ENCODE measurements around the gene POC1A.
"Not testable (repeated sequence)": the region's sequence is repeated elsewhere in the genome, so short reads cannot be mapped to it uniquely, and the experiment has no call there.

The POC1A gene

DNA sequence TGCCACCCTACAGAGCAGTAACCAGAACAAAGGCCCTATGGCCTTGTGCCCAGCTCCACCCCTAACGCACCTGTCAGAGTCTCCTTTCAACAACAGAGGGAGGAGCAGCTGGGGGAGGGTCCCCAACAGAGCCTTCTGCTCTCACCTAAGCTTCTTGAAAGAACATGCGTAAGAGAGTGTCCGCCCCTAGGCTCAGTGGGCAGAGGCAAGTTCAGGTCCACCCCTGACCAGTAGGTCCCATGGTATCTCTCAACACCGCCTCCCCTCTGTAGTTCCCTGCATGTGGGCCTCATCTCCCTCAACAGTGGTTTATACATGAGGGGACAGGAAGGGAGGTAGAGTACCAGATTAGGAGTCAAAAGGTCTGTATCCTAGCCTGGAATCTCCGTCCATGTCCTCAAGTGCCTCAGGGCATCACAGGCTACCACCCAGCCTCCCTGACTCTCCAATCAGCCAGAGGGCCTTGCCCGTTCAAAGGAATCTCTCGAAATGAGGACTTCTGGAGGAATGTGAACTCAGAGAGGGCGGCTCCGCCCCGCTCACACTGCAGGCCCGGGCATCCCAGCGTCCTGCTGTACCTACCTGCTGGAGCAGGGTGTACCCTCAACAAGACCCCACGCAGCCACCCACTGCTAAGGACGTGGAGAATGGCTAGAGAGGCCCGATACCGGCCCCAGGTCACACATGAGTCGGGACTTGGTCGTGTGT, 680 bp downstream of the POC1A start:
- DNase-seq (ENCODE audit: low read depth, low spot score) = no peak

GRCh38 chr3:52151991-52152390, 2.2 kb downstream of the POC1A start:
- DNase-seq (ENCODE audit: low read depth, low spot score) = not testable (repeated sequence)

GRCh38 chr3:52150860-52151259, 3.4 kb downstream of the POC1A start:
- DNase-seq (ENCODE audit: low read depth, low spot score) = no peak

DNA sequence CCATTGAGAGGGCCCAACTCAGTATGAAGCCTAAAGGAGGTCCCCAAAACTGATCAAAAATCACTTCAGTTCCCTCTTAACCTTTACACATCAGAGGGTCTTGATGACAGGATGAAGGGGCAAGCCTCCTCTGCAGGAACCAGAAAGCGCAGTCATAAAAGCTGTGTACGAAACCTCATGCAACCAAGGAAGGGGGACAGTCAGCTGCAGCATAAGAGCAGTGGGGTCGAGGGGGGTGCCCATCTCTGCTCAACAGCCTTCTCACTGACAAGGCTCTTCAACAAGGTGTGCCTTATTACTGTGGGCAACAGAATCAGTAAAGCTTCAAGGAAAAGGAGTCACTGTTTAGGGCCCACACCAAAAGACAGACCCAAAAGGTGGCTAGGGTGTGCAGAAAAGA, 3.9 kb downstream of the POC1A start:
- DNase-seq (ENCODE audit: low read depth, low spot score) = no peak

DNA sequence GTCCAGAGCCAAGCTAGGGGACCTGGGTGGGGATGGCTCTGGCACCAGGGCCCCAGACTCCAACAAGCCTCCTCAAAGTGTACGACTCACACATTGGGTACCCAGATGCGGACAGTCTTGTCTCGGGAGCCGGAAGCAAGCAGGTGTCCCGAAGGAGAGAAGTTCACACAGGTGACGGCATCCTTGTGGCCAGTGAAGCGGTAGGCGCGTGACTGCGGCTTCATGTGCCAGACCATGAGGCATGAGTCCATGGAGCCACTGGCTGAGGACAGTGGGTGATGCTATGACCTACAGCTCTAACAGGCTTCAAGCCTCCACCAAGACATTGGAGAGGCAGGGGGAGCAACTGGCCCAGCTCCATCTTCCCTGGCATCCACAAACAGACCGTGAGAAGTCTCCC, 4.5 kb downstream of the POC1A start:
- DNase-seq (ENCODE audit: low read depth, low spot score) = no peak

DNA sequence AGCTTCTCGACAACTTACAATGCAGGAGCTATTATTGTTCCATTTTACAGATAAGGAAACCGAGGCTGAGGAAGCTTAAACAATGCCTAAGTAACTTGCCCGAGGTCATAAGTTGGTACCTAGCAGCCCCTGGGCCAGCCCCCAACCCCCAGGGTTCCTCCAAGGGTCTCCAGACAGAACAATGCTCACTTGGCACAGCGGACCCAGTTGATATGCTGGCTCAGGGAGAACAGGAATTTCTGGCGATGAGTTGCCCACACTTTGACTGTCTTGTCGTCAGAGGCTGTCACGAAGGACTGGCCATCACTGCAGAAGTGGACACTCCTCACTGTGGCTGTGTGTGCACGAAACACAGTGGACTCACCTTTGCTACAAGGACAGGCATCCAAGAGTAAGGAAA, 5.2 kb downstream of the POC1A start:
- no peak for DNase-seq (ENCODE audit: low read depth, low spot score)

DNA sequence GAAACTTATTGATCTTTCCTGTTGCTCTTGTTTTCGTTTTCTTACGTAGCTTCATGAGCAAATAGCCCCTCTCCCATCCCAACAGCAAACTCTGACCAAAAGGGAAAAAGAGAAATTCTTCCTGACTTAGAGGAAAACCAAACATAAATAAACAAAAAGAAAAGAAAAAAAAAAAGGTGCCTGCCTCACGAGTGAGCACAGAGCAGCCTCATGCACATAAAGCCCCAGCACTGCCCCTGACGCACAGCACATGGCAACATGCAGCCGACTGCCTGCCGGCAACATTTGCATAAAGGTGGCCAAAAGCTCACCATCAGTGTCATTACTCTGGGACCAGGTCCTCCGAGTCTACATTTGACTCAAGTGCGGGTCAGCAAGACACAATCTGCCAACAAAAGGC, 6.4 kb downstream of the POC1A start:
- no peak for DNase-seq (ENCODE audit: low read depth, low spot score)

DNA sequence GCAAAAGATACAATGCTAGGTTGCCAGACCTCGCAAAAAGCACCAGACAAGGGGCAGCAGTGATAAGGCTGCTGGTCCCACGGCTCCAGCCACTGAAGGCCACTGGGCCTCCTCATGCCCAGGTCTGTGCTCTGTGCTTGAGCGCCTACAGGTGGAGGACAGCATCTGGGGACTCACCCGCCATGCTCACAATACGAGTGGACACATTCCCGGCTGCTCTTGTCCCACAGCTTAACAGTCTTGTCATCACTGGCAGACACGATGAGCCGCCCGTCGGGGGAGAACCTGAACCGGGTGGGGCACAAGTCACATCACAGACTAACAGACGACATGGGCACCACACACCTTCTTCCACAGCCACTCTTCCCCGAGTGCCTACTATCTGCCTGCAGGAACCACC, 7.4 kb downstream of the POC1A start:
- no peak for DNase-seq (ENCODE audit: low read depth, low spot score)

DNA sequence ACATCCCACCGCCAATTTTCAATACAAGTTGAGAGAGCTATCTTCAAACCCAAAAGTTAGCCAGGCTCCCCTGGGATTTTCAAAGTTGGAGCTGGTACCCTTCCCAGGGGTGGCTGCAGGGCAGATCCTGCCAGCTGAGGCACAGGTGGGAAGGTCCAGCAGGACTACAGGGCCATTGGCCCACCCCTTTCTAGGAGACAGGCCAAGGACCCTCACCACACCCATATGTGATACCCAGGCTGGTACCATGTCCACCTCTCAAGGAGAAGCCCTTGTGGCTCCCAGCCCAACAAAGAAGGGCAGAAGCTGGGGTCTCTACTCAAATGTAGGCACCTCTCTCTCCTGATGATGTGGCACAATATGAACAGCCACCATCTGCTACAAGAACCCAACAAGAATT, 8.0 kb downstream of the POC1A start:
- DNase-seq (ENCODE audit: low read depth, low spot score) = no peak

DNA sequence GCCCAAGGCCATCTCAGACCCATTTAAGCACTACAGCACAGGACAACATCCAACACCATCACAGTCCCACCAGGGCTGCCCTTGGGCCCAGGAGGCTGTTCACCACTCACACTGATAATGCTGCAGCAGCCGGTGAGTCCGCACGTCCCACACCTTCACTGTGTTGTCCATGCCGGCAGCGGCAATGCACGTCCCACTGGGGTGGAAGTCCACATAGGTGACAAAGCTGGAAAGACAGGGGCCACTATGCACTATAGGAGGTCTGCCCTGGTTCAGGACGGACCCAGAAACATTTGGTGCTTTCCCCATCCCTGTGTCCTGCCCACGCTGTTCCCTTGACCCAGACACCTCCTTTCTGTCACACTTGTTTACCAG, 8.5 kb downstream of the POC1A start:
- DNase-seq (ENCODE audit: low read depth, low spot score) = no peak

- no peak for DNase-seq (ENCODE audit: low read depth, low spot score)
These were observed 9.2 kb downstream of the POC1A start for GRCh38 chr3:52144796-52145735.

- DNase-seq (ENCODE audit: low read depth, low spot score) = peak; percentile 76
These were observed 10.0 kb downstream of the POC1A start for GRCh38 chr3:52144034-52144795.

- no peak for DNase-seq (ENCODE audit: low read depth, low spot score)
These were observed 10.6 kb downstream of the POC1A start for GRCh38 chr3:52143616-52144015.

GRCh38 chr3:52143156-52143555, 11.1 kb downstream of the POC1A start:
- DNase-seq (ENCODE audit: low read depth, low spot score) = no peak

GRCh38 chr3:52141751-52142150, 12.5 kb downstream of the POC1A start:
- DNase-seq (ENCODE audit: low read depth, low spot score) = no peak

GRCh38 chr3:52140769-52141168, 13.5 kb downstream of the POC1A start:
- no peak for DNase-seq (ENCODE audit: low read depth, low spot score)

GRCh38 chr3:52140000-52140399, 14.2 kb downstream of the POC1A start:
- no peak for DNase-seq (ENCODE audit: low read depth, low spot score)

DNA sequence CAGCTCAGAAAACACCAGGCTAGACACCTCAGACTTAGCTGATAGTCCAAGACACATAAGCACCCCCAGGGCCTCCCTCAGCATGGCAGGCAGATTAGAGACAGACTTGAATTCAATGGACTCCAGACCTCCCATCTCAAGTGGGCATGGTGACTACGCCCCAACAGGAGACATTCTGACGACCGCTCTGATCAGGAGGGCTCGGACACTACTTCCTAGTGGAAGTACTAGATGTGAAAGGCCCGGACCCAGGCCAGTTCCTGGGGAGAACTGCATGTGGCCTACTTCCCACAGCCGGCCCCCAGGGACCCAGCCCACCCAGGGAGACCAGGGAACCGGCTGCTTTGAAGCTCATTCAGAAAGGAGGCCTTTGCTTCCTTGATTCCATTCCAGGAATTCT, 16.9 kb downstream of the POC1A start:
- no peak for DNase-seq (ENCODE audit: low read depth, low spot score)

GRCh38 chr3:52136513-52136912, 17.7 kb downstream of the POC1A start:
- no peak for DNase-seq (ENCODE audit: low read depth, low spot score)

- DNase-seq (ENCODE audit: low read depth, low spot score) = no peak
These were observed 18.9 kb downstream of the POC1A start for GRCh38 chr3:52135332-52135731.

GRCh38 chr3:52134761-52135160, 19.5 kb downstream of the POC1A start:
- DNase-seq (ENCODE audit: low read depth, low spot score) = no peak

- DNase-seq (ENCODE audit: low read depth, low spot score) = no peak
These were observed 21.3 kb downstream of the POC1A start for GRCh38 chr3:52132930-52133329.

Data from activated naive CD8-positive, alpha-beta T cell treated with anti-CD3 and anti-CD28 coated beads, Interleukin-2, amount 50 U/mL, for 16 hours (primary cell).